Measurements from ENCODE around the gene JAM2. TPM values are rescaled to one million over a fixed set of nuclear protein-coding genes. Genes with fewer than 3 reads are reported as not detected.
"Not testable (repeated sequence)": the region's sequence is repeated elsewhere in the genome, so short reads cannot be mapped to it uniquely, and the experiment has no call there.

JAM2 gene
- polyA plus RNA-seq, 3 donors, result 0.01 TPM; not detected in 2

DNA sequence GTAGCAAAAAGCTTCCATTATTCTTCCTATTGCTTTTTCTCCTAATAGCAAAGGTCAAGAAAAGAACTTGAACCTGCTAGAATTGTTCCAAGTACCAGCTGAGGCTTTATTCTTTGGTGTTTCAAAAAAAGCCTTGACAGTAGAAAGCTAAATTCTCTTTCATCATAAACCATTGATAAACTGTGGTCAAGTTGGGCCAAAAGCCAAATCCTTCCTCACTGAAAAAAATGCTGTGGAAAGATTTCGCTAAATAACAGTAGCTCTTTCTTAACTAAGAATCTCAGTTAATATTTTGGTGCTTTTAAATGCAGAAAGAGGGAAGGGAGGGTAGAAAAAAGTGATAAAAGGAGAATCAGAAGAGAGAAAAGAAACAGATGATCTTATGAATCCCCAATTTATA lies 14.0 kb upstream of the JAM2 start:
- Histone ChIP-seq H3K4me2 (replicated peaks; ENCODE audit: extremely low read depth, low read length, poor library complexity, severe bottlenecking) (no peak overlapping the region), H4K20me1 (ENCODE audit: insufficient read depth, low read length) (no peaks in the 10 kb centered on the region), H3K36me3 (replicated peaks in 1 of 2; ENCODE audit: control insufficient read depth in 1 of 2, insufficient read depth in 2 of 2, low read length in 2 of 2) (no peaks in the 10 kb centered on the region), H3K4me3 (replicated peaks in 1 of 3; ENCODE audit: low read depth in 2 of 3, low read length in 3 of 3) (no peak overlapping the region), H2AFZ (ENCODE audit: insufficient read depth, low read depth, low read length, poor library complexity, severe bottlenecking) (no peak overlapping the region), H3K79me2 (ENCODE audit: insufficient read depth, low read length) (no peaks in the 10 kb centered on the region), H3K27me3 (ENCODE audit: control insufficient read depth in 2 of 2, insufficient read depth in 2 of 2, low read length in 2 of 2) (no peaks in the 10 kb centered on the region), H3K27ac (ENCODE audit: low read depth in 1 of 2, low read length in 2 of 2) (no peak overlapping the region), H3K9me3 (replicated peaks in 1 of 2; ENCODE audit: control insufficient read depth in 1 of 2, insufficient read depth in 1 of 2, low read length in 2 of 2) (no peaks in the 10 kb centered on the region), H3K9ac (ENCODE audit: insufficient read depth, low read length, poor library complexity, severe bottlenecking) (no peak overlapping the region), H3K4me1 (ENCODE audit: control insufficient read depth in 1 of 2, insufficient read depth in 2 of 2, low read length in 2 of 2) (no peaks in the 10 kb centered on the region)
- Mint-ChIP-seq H3K27ac (no peak overlapping the region), H3K27me3 (ENCODE audit: low read depth in 3 of 3) (no peaks in the 10 kb centered on the region), H3K36me3 (no peaks in the 10 kb centered on the region), H3K4me1 (no peaks in the 10 kb centered on the region), H3K4me3 (no peak overlapping the region), H3K9me3 (peaks cover 0 to 2% (median 0%) of the 10 kb centered on the region in 7 donors)
- WGBS (ENCODE audit: insufficient coverage), result no CpG with 5 or more reads among the region's 1 CpG
- DNase-seq, result no peak
- intact Hi-C loops (cut with micrococcal nuclease), result no loop called here
- TF ChIP-seq, protein P1, sequence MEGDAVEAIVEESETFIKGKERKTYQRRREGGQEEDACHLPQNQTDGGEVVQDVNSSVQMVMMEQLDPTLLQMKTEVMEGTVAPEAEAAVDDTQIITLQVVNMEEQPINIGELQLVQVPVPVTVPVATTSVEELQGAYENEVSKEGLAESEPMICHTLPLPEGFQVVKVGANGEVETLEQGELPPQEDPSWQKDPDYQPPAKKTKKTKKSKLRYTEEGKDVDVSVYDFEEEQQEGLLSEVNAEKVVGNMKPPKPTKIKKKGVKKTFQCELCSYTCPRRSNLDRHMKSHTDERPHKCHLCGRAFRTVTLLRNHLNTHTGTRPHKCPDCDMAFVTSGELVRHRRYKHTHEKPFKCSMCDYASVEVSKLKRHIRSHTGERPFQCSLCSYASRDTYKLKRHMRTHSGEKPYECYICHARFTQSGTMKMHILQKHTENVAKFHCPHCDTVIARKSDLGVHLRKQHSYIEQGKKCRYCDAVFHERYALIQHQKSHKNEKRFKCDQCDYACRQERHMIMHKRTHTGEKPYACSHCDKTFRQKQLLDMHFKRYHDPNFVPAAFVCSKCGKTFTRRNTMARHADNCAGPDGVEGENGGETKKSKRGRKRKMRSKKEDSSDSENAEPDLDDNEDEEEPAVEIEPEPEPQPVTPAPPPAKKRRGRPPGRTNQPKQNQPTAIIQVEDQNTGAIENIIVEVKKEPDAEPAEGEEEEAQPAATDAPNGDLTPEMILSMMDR (IDR thresholded peaks at IDR 0.05), result no peak

DNA sequence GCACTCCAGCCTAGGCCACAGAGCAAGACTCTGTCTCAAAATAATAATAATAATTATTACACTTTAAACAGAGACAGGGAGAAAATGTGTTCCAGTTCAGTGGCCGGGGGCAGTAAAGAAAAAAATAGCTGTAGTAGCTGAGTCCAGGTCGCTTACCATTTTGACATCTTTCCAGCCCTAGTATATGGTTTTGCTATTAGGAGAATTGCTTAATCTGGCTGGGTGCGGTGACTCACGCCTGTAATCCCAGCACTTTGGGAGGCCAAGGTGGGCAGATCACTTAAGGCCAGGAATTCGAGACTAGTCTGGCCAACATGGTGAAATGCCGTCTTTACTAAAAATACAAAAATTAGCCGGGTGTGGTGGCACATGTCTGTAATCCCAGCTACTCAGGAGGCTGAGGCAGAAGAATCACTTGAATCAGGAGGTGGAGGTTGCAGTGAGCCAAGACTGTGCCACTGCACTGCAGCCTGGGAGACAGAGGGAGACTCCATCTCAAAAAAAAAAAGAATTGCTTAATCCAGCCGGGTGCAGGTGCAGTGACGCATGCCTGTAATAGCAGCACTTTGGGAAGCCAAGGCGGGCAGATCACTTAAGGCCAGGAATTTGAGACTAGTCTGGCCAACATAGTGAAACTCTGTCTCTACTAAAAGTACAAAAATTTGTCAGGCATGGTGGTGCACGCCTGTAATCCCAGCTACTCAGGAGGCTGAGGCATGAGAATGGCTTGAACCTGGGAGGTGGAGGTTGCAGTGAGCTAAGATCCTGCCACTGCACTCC lies 13.1 kb upstream of the JAM2 start:
- not testable (repeated sequence) for H3K4me1 Mint-ChIP-seq, H3K4me3 Mint-ChIP-seq

More for the DNA sequence above, 13.1 kb upstream of the JAM2 start:
- H3K79me2 ChIP-seq (ENCODE audit: insufficient read depth, low read length); H3K9me3 ChIP-seq (replicated peaks in 1 of 2; ENCODE audit: control insufficient read depth in 1 of 2, insufficient read depth in 1 of 2, low read length in 2 of 2); DNase-seq; H3K27ac ChIP-seq (ENCODE audit: low read depth in 1 of 2, low read length in 2 of 2); H3K36me3 ChIP-seq (replicated peaks in 1 of 2; ENCODE audit: control insufficient read depth in 1 of 2, insufficient read depth in 2 of 2, low read length in 2 of 2); H2AFZ ChIP-seq (ENCODE audit: insufficient read depth, low read depth, low read length, poor library complexity, severe bottlenecking); H4K20me1 ChIP-seq (ENCODE audit: insufficient read depth, low read length); H3K36me3 Mint-ChIP-seq; H3K27me3 Mint-ChIP-seq (ENCODE audit: low read depth in 3 of 3); H3K27me3 ChIP-seq (ENCODE audit: control insufficient read depth in 2 of 2, insufficient read depth in 2 of 2, low read length in 2 of 2); H3K4me3 ChIP-seq (replicated peaks in 1 of 3; ENCODE audit: low read depth in 2 of 3, low read length in 3 of 3); H3K9me3 Mint-ChIP-seq; H3K4me2 ChIP-seq (replicated peaks; ENCODE audit: extremely low read depth, low read length, poor library complexity, severe bottlenecking); H3K9ac ChIP-seq (ENCODE audit: insufficient read depth, low read length, poor library complexity, severe bottlenecking); H3K4me1 ChIP-seq (ENCODE audit: control insufficient read depth in 1 of 2, insufficient read depth in 2 of 2, low read length in 2 of 2); intact Hi-C loops (cut with micrococcal nuclease); H3K27ac Mint-ChIP-seq: not testable (repeated sequence)
- WGBS (ENCODE audit: insufficient coverage), result 96% methylated on average over 6 of the region's 11 CpGs
